ENCODE measurements around the gene ENTPD1. TPM values are rescaled to one million over a fixed set of nuclear protein-coding genes. Genes with fewer than 3 reads are reported as not detected.

Gene ENTPD1
- total RNA-seq, 1 experiment from 2014 or later: 0.37 TPM

- no TSS peak for BruUV-seq (replicated peaks)
- no peak overlapping the region for H3K4me2 ChIP-seq (ENCODE audit: low read length)
Measured at GRCh38 chr10:95815701-95816240, 59.8 kb downstream of the ENTPD1 start.

More at GRCh38 chr10:95815701-95816240, 59.8 kb downstream of the ENTPD1 start:
- H3K4me3 ChIP-seq (replicated peaks in 1 of 2; ENCODE audit: low read depth in 1 of 2, low read length in 2 of 2): no peak overlapping the region
- no peak overlapping the region for H3K9ac ChIP-seq (ENCODE audit: low read length)
- RAD21 ChIA-PET (ENCODE audit: low non-redundant PET in 1 of 2, low total read pairs in 2 of 2, uncharacterized antibody in 2 of 2, unreplicated experiment in 2 of 2): no interaction called here
- no peaks in the 10 kb centered on the region for H3K9me2 ChIP-seq (ENCODE audit: insufficient read depth)
- no peak overlapping the region for H2AFZ ChIP-seq (ENCODE audit: low read depth, low read length, poor library complexity, severe bottlenecking)
- no peaks in the 10 kb centered on the region for H3K27me3 ChIP-seq (ENCODE audit: insufficient read depth, low read length)
- H3K9me3 ChIP-seq (ENCODE audit: control insufficient read depth in 1 of 2, insufficient read depth in 1 of 2, low read depth in 1 of 2, low read length in 2 of 2): no peaks in the 10 kb centered on the region
- POLR2A ChIA-PET: no interaction called here
- intact Hi-C loops (cut with micrococcal nuclease): no loop called here
- H3K36me3 ChIP-seq (ENCODE audit: control insufficient read depth in 1 of 2, insufficient read depth in 2 of 2, low read length in 2 of 2): no peaks in the 10 kb centered on the region
- no peaks in the 10 kb centered on the region for H3K79me2 ChIP-seq (ENCODE audit: insufficient read depth, low read length)
- no peak overlapping the region for H3K27ac ChIP-seq (ENCODE audit: low read depth, low read length)
- H4K20me1 ChIP-seq (ENCODE audit: insufficient read depth): no peaks in the 10 kb centered on the region
- H3K4me1 ChIP-seq (ENCODE audit: control insufficient read depth in 1 of 2, insufficient read depth in 2 of 2, low read length in 2 of 2): no peaks in the 10 kb centered on the region
- CTCF ChIA-PET: no interaction called here
- no peak for ATAC-seq
- TF ChIP-seq SIN3A (IDR thresholded peaks at IDR 0.05; ENCODE audit: low read depth) (no peak), CTCF (IDR thresholded peaks at IDR 0.05 in 2 of 3, conservative IDR thresholded peaks at IDR 0.05 in 1 of 3; ENCODE audit: borderline replicate concordance in 1 of 3, insufficient read depth in 1 of 3, low read depth in 2 of 3, low read length in 2 of 3) (no peak), POLR2A (IDR thresholded peaks at IDR 0.05; ENCODE audit: borderline replicate concordance, extremely low read depth, insufficient read depth, insufficient read length) (no peak), JUND (IDR thresholded peaks at IDR 0.05) (no peak), EZH2phosphoT487 (IDR thresholded peaks at IDR 0.05; ENCODE audit: borderline replicate concordance) (no peak), CBX3 (IDR thresholded peaks at IDR 0.05; ENCODE audit: low read depth) (no peak), SP1 (IDR thresholded peaks at IDR 0.05; ENCODE audit: low read depth) (no peak), ELF1 (IDR thresholded peaks at IDR 0.05; ENCODE audit: borderline replicate concordance, low read depth) (no peak), SRF (IDR thresholded peaks at IDR 0.05; ENCODE audit: low read depth) (no peak), EGR1 (IDR thresholded peaks at IDR 0.05; ENCODE audit: low read depth) (no peak), REST (IDR thresholded peaks at IDR 0.05; ENCODE audit: low read depth) (no peak)
- no peak for DNase-seq (ENCODE audit: low read depth, low spot score)
